ENCODE data around the gene STK38L.

STK38L gene

GRCh38 chr12:27290501-27291168 is 46.5 kb downstream of the STK38L start:
- H3K27ac ChIP-seq (ENCODE audit: low read depth, low read length), result no peak overlapping the region

GRCh38 chr12:27291862-27292261 is 47.8 kb downstream of the STK38L start:
- Histone ChIP-seq H3K9me3 (ENCODE audit: control insufficient read depth in 1 of 2, low read length in 2 of 2) (no peaks in the 10 kb centered on the region), H3K9ac (ENCODE audit: low read depth in 1 of 2, low read length in 2 of 2) (no peak overlapping the region), H3K4me3 (ENCODE audit: low read depth in 1 of 2, low read length in 2 of 2) (no peak overlapping the region), H3K27me3 (ENCODE audit: control insufficient read depth in 1 of 2, insufficient read depth in 2 of 2, low read length in 2 of 2) (no peaks in the 10 kb centered on the region), H3K4me1 (ENCODE audit: control insufficient read depth in 1 of 2, insufficient read depth in 2 of 2, low read length in 2 of 2) (peaks cover 18 to 37% of the 10 kb centered on the region in 2 donors), H3K36me3 (ENCODE audit: control insufficient read depth in 1 of 2, insufficient read depth in 2 of 2, low read length in 2 of 2) (no peaks in the 10 kb centered on the region), H3K27ac (ENCODE audit: low read depth, low read length) (no peak overlapping the region)

More at GRCh38 chr12:27290501-27291168, 46.5 kb downstream of the STK38L start:
- H3K36me3 ChIP-seq (ENCODE audit: control insufficient read depth in 1 of 2, insufficient read depth in 2 of 2, low read length in 2 of 2), result no peaks in the 10 kb centered on the region
- no peak overlapping the region for H3K9ac ChIP-seq (ENCODE audit: low read depth in 1 of 2, low read length in 2 of 2)
- H3K4me1 ChIP-seq (ENCODE audit: control insufficient read depth in 1 of 2, insufficient read depth in 2 of 2, low read length in 2 of 2), result peaks cover 18 to 37% of the 10 kb centered on the region in 2 donors
- no peak overlapping the region for H3K4me3 ChIP-seq (ENCODE audit: low read depth in 1 of 2, low read length in 2 of 2)
- no peaks in the 10 kb centered on the region for H3K27me3 ChIP-seq (ENCODE audit: control insufficient read depth in 1 of 2, insufficient read depth in 2 of 2, low read length in 2 of 2)
- H3K9me3 ChIP-seq (ENCODE audit: control insufficient read depth in 1 of 2, low read length in 2 of 2), result no peaks in the 10 kb centered on the region

GRCh38 chr12:27292718-27293117 is 48.6 kb downstream of the STK38L start:
- H3K4me3 ChIP-seq (ENCODE audit: low read depth in 1 of 2, low read length in 2 of 2), result no peak overlapping the region
- H3K9me3 ChIP-seq (ENCODE audit: control insufficient read depth in 1 of 2, low read length in 2 of 2), result no peaks in the 10 kb centered on the region
- peaks cover 18 to 37% of the 10 kb centered on the region in 2 donors for H3K4me1 ChIP-seq (ENCODE audit: control insufficient read depth in 1 of 2, insufficient read depth in 2 of 2, low read length in 2 of 2)
- H3K9ac ChIP-seq (ENCODE audit: low read depth in 1 of 2, low read length in 2 of 2), result no peak overlapping the region
- no peaks in the 10 kb centered on the region for H3K27me3 ChIP-seq (ENCODE audit: control insufficient read depth in 1 of 2, insufficient read depth in 2 of 2, low read length in 2 of 2)
- H3K27ac ChIP-seq (ENCODE audit: low read depth, low read length), result no peak overlapping the region
- peaks cover 0 to 1% of the 10 kb centered on the region in 2 donors for H3K36me3 ChIP-seq (ENCODE audit: control insufficient read depth in 1 of 2, insufficient read depth in 2 of 2, low read length in 2 of 2)

GRCh38 chr12:27293463-27293862 is 49.4 kb downstream of the STK38L start:
- H3K9ac ChIP-seq (ENCODE audit: low read depth in 1 of 2, low read length in 2 of 2), result no peak overlapping the region
- H3K9me3 ChIP-seq (ENCODE audit: control insufficient read depth in 1 of 2, low read length in 2 of 2), result no peaks in the 10 kb centered on the region
- no peak overlapping the region for H3K27ac ChIP-seq (ENCODE audit: low read depth, low read length)
- no peaks in the 10 kb centered on the region for H3K27me3 ChIP-seq (ENCODE audit: control insufficient read depth in 1 of 2, insufficient read depth in 2 of 2, low read length in 2 of 2)
- peaks cover 18 to 37% of the 10 kb centered on the region in 2 donors for H3K4me1 ChIP-seq (ENCODE audit: control insufficient read depth in 1 of 2, insufficient read depth in 2 of 2, low read length in 2 of 2)
- H3K4me3 ChIP-seq (ENCODE audit: low read depth in 1 of 2, low read length in 2 of 2), result no peak overlapping the region
- H3K36me3 ChIP-seq (ENCODE audit: control insufficient read depth in 1 of 2, insufficient read depth in 2 of 2, low read length in 2 of 2), result peaks cover 0 to 6% of the 10 kb centered on the region in 2 donors

GRCh38 chr12:27296674-27297073 is 52.6 kb downstream of the STK38L start:
- peaks cover 4 to 11% of the 10 kb centered on the region in 2 donors for H3K4me1 ChIP-seq (ENCODE audit: control insufficient read depth in 1 of 2, insufficient read depth in 2 of 2, low read length in 2 of 2)
- no peaks in the 10 kb centered on the region for H3K9me3 ChIP-seq (ENCODE audit: control insufficient read depth in 1 of 2, low read length in 2 of 2)
- H3K4me3 ChIP-seq (ENCODE audit: low read depth in 1 of 2, low read length in 2 of 2), result no peak overlapping the region
- no peak overlapping the region for H3K27ac ChIP-seq (ENCODE audit: low read depth, low read length)
- H3K9ac ChIP-seq (ENCODE audit: low read depth in 1 of 2, low read length in 2 of 2), result no peak overlapping the region
- peaks cover 6 to 14% of the 10 kb centered on the region in 2 donors for H3K36me3 ChIP-seq (ENCODE audit: control insufficient read depth in 1 of 2, insufficient read depth in 2 of 2, low read length in 2 of 2)
- H3K27me3 ChIP-seq (ENCODE audit: control insufficient read depth in 1 of 2, insufficient read depth in 2 of 2, low read length in 2 of 2), result no peaks in the 10 kb centered on the region

GRCh38 chr12:27297566-27297965 is 53.5 kb downstream of the STK38L start:
- H3K9ac ChIP-seq (ENCODE audit: low read depth in 1 of 2, low read length in 2 of 2), result no peak overlapping the region
- no peak overlapping the region for H3K27ac ChIP-seq (ENCODE audit: low read depth, low read length)
- H3K4me1 ChIP-seq (ENCODE audit: control insufficient read depth in 1 of 2, insufficient read depth in 2 of 2, low read length in 2 of 2), result peaks cover 4 to 8% of the 10 kb centered on the region in 2 donors

GRCh38 chr12:27299102-27299501 is 55.0 kb downstream of the STK38L start:
- Histone ChIP-seq H3K4me3 (ENCODE audit: low read depth in 1 of 2, low read length in 2 of 2) (no peak overlapping the region), H3K9ac (ENCODE audit: low read depth in 1 of 2, low read length in 2 of 2) (no peak overlapping the region), H3K9me3 (ENCODE audit: control insufficient read depth in 1 of 2, low read length in 2 of 2) (no peaks in the 10 kb centered on the region), H3K36me3 (ENCODE audit: control insufficient read depth in 1 of 2, insufficient read depth in 2 of 2, low read length in 2 of 2) (peaks cover 9 to 14% of the 10 kb centered on the region in 2 donors), H3K27me3 (ENCODE audit: control insufficient read depth in 1 of 2, insufficient read depth in 2 of 2, low read length in 2 of 2) (no peaks in the 10 kb centered on the region), H3K4me1 (ENCODE audit: control insufficient read depth in 1 of 2, insufficient read depth in 2 of 2, low read length in 2 of 2) (no peaks in the 10 kb centered on the region), H3K27ac (ENCODE audit: low read depth, low read length) (no peak overlapping the region)

More at GRCh38 chr12:27297566-27297965, 53.5 kb downstream of the STK38L start:
- H3K9me3 ChIP-seq (ENCODE audit: control insufficient read depth in 1 of 2, low read length in 2 of 2), result no peaks in the 10 kb centered on the region
- H3K36me3 ChIP-seq (ENCODE audit: control insufficient read depth in 1 of 2, insufficient read depth in 2 of 2, low read length in 2 of 2), result peaks cover 6 to 14% of the 10 kb centered on the region in 2 donors
- H3K27me3 ChIP-seq (ENCODE audit: control insufficient read depth in 1 of 2, insufficient read depth in 2 of 2, low read length in 2 of 2), result no peaks in the 10 kb centered on the region
- no peak overlapping the region for H3K4me3 ChIP-seq (ENCODE audit: low read depth in 1 of 2, low read length in 2 of 2)

GRCh38 chr12:27300226-27300625 is 56.1 kb downstream of the STK38L start:
- H3K27me3 ChIP-seq (ENCODE audit: control insufficient read depth in 1 of 2, insufficient read depth in 2 of 2, low read length in 2 of 2), result no peaks in the 10 kb centered on the region
- peaks cover 9 to 14% of the 10 kb centered on the region in 2 donors for H3K36me3 ChIP-seq (ENCODE audit: control insufficient read depth in 1 of 2, insufficient read depth in 2 of 2, low read length in 2 of 2)
- H3K4me1 ChIP-seq (ENCODE audit: control insufficient read depth in 1 of 2, insufficient read depth in 2 of 2, low read length in 2 of 2), result no peaks in the 10 kb centered on the region
- H3K4me3 ChIP-seq (ENCODE audit: low read depth in 1 of 2, low read length in 2 of 2), result no peak overlapping the region
- H3K27ac ChIP-seq (ENCODE audit: low read depth, low read length), result no peak overlapping the region
- H3K9ac ChIP-seq (ENCODE audit: low read depth in 1 of 2, low read length in 2 of 2), result no peak overlapping the region
- H3K9me3 ChIP-seq (ENCODE audit: control insufficient read depth in 1 of 2, low read length in 2 of 2), result no peaks in the 10 kb centered on the region

GRCh38 chr12:27303139-27304111 is 59.3 kb downstream of the STK38L start:
- Histone ChIP-seq H3K9ac (ENCODE audit: low read depth in 1 of 2, low read length in 2 of 2) (no peak overlapping the region), H3K27me3 (ENCODE audit: control insufficient read depth in 1 of 2, insufficient read depth in 2 of 2, low read length in 2 of 2) (no peaks in the 10 kb centered on the region), H3K9me3 (ENCODE audit: control insufficient read depth in 1 of 2, low read length in 2 of 2) (no peaks in the 10 kb centered on the region), H3K4me3 (ENCODE audit: low read depth in 1 of 2, low read length in 2 of 2) (no peak overlapping the region), H3K4me1 (ENCODE audit: control insufficient read depth in 1 of 2, insufficient read depth in 2 of 2, low read length in 2 of 2) (no peaks in the 10 kb centered on the region), H3K27ac (ENCODE audit: low read depth, low read length) (no peak overlapping the region), H3K36me3 (ENCODE audit: control insufficient read depth in 1 of 2, insufficient read depth in 2 of 2, low read length in 2 of 2) (peaks cover 3 to 14% of the 10 kb centered on the region in 2 donors)

GRCh38 chr12:27304856-27305255 is 60.8 kb downstream of the STK38L start:
- no peaks in the 10 kb centered on the region for H3K4me1 ChIP-seq (ENCODE audit: control insufficient read depth in 1 of 2, insufficient read depth in 2 of 2, low read length in 2 of 2)
- peaks cover 9 to 13% of the 10 kb centered on the region in 2 donors for H3K36me3 ChIP-seq (ENCODE audit: control insufficient read depth in 1 of 2, insufficient read depth in 2 of 2, low read length in 2 of 2)
- H3K27ac ChIP-seq (ENCODE audit: low read depth, low read length), result no peak overlapping the region
- H3K27me3 ChIP-seq (ENCODE audit: control insufficient read depth in 1 of 2, insufficient read depth in 2 of 2, low read length in 2 of 2), result no peaks in the 10 kb centered on the region
- no peaks in the 10 kb centered on the region for H3K9me3 ChIP-seq (ENCODE audit: control insufficient read depth in 1 of 2, low read length in 2 of 2)
- no peak overlapping the region for H3K4me3 ChIP-seq (ENCODE audit: low read depth in 1 of 2, low read length in 2 of 2)
- H3K9ac ChIP-seq (ENCODE audit: low read depth in 1 of 2, low read length in 2 of 2), result no peak overlapping the region

Measured in duodenal mucosa (tissue), 2 donors.